Testis (tissue), 3 donors: ENCODE measurements around the gene AP3M1. TPM values are rescaled to one million over a fixed set of nuclear protein-coding genes. Genes with fewer than 3 reads are reported as not detected.

ENCODE experiments used
- DNase-seq: peaks from one replicate; pipeline ENCODE4 v3.0.0-alpha.2; 2019
- H3K27ac ChIP-seq, 2 donors: fragments of 200-600 bp; sonication (generic); one replicate each; pipeline ENCODE4 v1.5.1; 2019
- H3K27me3 ChIP-seq: fragments of 200-600 bp; sonication (generic); one replicate; pipeline ENCODE4 v1.5.1; 2019
- H3K36me3 ChIP-seq: fragments of 200-600 bp; sonication (generic); one replicate; pipeline ENCODE4 v1.5.1; 2017; ENCODE audit warnings: low read depth; ENCODE audit errors: missing control alignments
- H3K4me1 ChIP-seq: fragments of 200-600 bp; sonication (generic); one replicate; pipeline ENCODE4 v1.5.1; 2019
- H3K4me3 ChIP-seq, 2 donors: fragments of 200-600 bp; sonication (generic); one replicate each; pipeline ENCODE4 v1.5.1; 2017 to 2019
- H3K9me3 ChIP-seq: fragments of 200-600 bp; sonication (generic); one replicate; pipeline ENCODE4 v1.5.1; 2017
- POLR2A ChIP-seq: fragments of 450-650 bp; IDR thresholded peaks from one replicate; pipeline ENCODE4 v1.6.1; 2017; ENCODE audit warnings: antibody characterized with exemption, mild to moderate bottlenecking, moderate library complexity
- WGBS, 2 donors: methylation state at CpG; one replicate each; pipeline ENCODE4 v1.1.5; 2018; 5-methylcytosine and 5-hydroxymethylcytosine counted together
- intact Hi-C: fragments of 100-400 bp; cut with DNase I; formaldehyde crosslinking; loops from one replicate; pipeline ENCODE4 v1.15.1; 2023; ENCODE audit warnings: low total_unique reads
- polyA plus RNA-seq: library from polyadenylated mRNA; stranded (reverse); fragments of 350-450 nt; fragmentation: Illumina TruSeq; extraction: RNeasy Lipid Tissue Mini Kit (QIAGEN cat#74804); gene quantifications from one replicate; pipeline ENCODE4 v1.2.3, GENCODE V29; 2014; ENCODE audit warnings: low read depth, low replicate concordance; ENCODE audit not compliant: insufficient read depth
- total RNA-seq, 2 donors: library from RNA; depleted of rRNA; stranded (reverse); fragments of >200 nt; gene quantifications; one replicate each; pipeline ENCODE4 v1.2.3, GENCODE V29; 2016
- TF ChIP-seq, protein P1 (sequence below), 3 experiments: fragments of 450-650 bp in 2 of 3; fragments of 200-600 bp in 1 of 3; sonication (generic) in 1 of 3; IDR thresholded peaks; one replicate each; pipeline ENCODE4 v1.5.1; 2016 to 2019; ENCODE audit warnings: antibody characterized with exemption in 3 of 3, mild to moderate bottlenecking in 2 of 3, moderate library complexity in 1 of 3

The AP3M1 gene
- total and polyA plus RNA-seq, 3 donors from 2014 or later, result 32.0 to 44.4 (median 38.6) TPM

DNA sequence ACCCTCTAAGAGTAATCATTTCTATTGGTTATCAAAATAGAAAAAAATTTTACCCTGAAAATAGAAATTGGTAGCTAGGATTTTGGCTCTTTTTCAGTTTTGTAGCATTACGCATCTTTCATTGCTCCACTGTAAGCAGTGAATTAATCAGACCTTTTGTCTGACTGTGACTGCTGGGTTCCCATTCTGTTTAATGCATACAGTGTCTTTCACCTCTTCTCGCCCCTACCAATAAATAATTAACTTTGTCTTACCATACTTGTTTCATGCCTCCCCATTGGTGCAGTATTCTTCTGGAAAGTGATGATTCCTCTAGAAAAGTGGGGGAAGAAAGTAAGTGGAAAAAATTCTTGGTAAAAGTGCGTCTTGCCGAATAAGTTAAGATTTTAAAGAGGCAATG lies 73.2 kb downstream of the AP3M1 start:
- DNase-seq, result no peak
- intact Hi-C loops, result no loop called here
- Histone ChIP-seq H3K27ac (no peak overlapping the region), H3K36me3 (no peaks in the 10 kb centered on the region), H3K27me3 (no peaks in the 10 kb centered on the region), H3K9me3 (no peaks in the 10 kb centered on the region), H3K4me3 (no peak overlapping the region), H3K4me1 (no peaks in the 10 kb centered on the region)
- TF ChIP-seq, protein P1, sequence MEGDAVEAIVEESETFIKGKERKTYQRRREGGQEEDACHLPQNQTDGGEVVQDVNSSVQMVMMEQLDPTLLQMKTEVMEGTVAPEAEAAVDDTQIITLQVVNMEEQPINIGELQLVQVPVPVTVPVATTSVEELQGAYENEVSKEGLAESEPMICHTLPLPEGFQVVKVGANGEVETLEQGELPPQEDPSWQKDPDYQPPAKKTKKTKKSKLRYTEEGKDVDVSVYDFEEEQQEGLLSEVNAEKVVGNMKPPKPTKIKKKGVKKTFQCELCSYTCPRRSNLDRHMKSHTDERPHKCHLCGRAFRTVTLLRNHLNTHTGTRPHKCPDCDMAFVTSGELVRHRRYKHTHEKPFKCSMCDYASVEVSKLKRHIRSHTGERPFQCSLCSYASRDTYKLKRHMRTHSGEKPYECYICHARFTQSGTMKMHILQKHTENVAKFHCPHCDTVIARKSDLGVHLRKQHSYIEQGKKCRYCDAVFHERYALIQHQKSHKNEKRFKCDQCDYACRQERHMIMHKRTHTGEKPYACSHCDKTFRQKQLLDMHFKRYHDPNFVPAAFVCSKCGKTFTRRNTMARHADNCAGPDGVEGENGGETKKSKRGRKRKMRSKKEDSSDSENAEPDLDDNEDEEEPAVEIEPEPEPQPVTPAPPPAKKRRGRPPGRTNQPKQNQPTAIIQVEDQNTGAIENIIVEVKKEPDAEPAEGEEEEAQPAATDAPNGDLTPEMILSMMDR (IDR thresholded peaks at IDR 0.05), result no peak
- TF ChIP-seq POLR2A, result no peak
- 93 to 94% methylated on average over 4 of the region's 4 CpGs for WGBS, 2 donors

DNA sequence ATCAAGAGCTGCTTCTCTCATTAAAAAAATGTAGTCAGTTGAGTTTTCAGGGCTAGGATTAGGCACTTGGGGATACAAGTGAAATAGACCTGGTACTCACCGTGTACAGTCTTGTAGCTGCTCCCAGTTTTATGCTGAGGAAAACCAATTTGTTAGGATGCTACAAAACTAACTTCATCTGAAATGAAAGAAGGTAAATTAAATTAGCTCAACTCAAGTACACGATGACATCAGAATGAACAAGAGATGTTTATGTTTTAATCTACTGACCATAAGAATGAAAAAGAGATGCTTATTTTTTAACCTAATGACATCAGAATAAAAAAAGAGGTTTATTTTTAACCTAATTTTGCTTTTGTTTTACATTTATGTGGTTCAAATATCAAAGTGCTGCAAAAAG lies 73.7 kb downstream of the AP3M1 start:
- Histone ChIP-seq H3K27ac (no peak overlapping the region), H3K4me3 (no peak overlapping the region), H3K36me3 (no peaks in the 10 kb centered on the region), H3K27me3 (no peaks in the 10 kb centered on the region), H3K9me3 (no peaks in the 10 kb centered on the region), H3K4me1 (no peaks in the 10 kb centered on the region)
- no peak for DNase-seq
- 88 to 99% methylated on average over 2 of the region's 2 CpGs for WGBS, 2 donors
- intact Hi-C loops, result no loop called here
- TF ChIP-seq, protein P1 (IDR thresholded peaks at IDR 0.05), result no peak
- TF ChIP-seq POLR2A, result no peak

DNA sequence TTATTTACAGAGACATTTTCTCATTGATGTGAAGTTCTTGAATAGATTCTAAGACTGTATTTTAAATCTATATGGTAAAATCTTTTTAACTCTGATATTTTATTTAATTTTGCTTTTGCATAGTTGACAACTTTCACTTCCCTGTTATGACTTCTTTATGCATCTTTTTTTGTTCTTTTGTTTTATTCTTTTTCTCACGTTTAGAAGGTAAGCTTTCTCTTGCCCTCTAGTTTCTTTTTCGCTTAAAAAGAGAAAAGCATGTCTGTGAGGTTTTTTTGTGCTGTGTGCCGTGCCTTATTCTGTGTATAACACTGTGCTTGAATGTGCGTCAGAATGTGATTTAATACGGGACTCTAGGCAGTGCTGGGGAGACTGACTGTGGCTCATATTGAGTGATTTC lies 74.7 kb downstream of the AP3M1 start:
- no peak for TF ChIP-seq POLR2A
- TF ChIP-seq, protein P1 (IDR thresholded peaks at IDR 0.05), result no peak
- Histone ChIP-seq H3K4me3 (no peak overlapping the region), H3K27ac (no peak overlapping the region), H3K4me1 (peaks cover 7% of the 10 kb centered on the region), H3K9me3 (no peaks in the 10 kb centered on the region), H3K36me3 (no peaks in the 10 kb centered on the region), H3K27me3 (no peaks in the 10 kb centered on the region)
- no peak for DNase-seq
- WGBS, 2 donors, result 89% methylated on average over 5 of the region's 5 CpGs
- intact Hi-C loops, result no loop called here

DNA sequence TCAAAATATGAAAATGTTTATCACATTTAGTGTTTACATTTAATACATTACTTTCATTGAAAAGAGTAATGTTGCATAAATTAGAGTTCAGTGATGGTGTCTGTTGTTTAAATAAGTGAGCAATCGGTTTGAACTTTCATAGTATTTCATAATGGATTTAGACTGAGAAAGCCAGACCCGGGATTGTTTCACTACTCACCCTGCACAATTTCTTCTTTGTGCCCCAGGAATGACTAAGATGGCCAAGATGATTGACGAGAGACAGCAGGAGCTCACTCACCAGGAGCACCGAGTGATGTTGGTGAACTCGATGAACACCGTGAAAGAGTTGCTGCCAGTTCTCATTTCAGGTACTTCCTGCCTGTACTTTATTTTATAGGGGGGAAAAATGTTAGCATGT lies 78.1 kb downstream of the AP3M1 start:
- 77 to 82% methylated on average over 6 of the region's 6 CpGs for WGBS, 2 donors
- H3K27ac ChIP-seq, result peak overlapping the region in 1 of 2 donors; percentile 23
- no peak for TF ChIP-seq POLR2A
- TF ChIP-seq, protein P1 (IDR thresholded peaks at IDR 0.05), result no peak
- H3K4me3 ChIP-seq, result no peak overlapping the region
- peaks cover 7% of the 10 kb centered on the region for H3K4me1 ChIP-seq
- no peak for DNase-seq
- H3K9me3 ChIP-seq, result no peaks in the 10 kb centered on the region
- intact Hi-C loops, result no loop called here
- H3K27me3 ChIP-seq, result no peaks in the 10 kb centered on the region
- no peaks in the 10 kb centered on the region for H3K36me3 ChIP-seq

DNA sequence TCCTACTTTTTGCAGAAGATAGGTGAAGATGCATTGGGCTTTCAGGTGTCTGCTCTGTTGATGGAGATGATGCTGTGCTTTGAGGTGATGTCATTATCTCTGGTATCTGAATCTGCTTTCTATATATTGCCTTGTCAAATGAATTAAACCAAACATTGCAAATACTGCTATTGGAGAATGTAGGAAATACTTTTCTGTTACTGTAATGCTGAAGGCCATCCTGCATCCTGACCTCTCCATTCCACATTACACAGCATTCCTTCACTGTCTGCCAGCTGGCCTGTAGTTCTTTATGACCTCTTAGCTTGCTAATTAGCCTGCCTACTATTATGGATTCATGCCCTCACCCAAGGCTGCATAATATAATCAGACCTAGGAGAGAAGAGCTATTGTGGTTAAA lies 79.5 kb downstream of the AP3M1 start:
- no peak for DNase-seq
- Histone ChIP-seq H3K27me3 (no peaks in the 10 kb centered on the region), H3K36me3 (no peaks in the 10 kb centered on the region), H3K9me3 (no peaks in the 10 kb centered on the region), H3K27ac (no peak overlapping the region), H3K4me3 (no peak overlapping the region), H3K4me1 (peaks cover 7% of the 10 kb centered on the region)
- intact Hi-C loops, result no loop called here
- TF ChIP-seq POLR2A, result no peak
- TF ChIP-seq, protein P1 (IDR thresholded peaks at IDR 0.05), result no peak

Other genes with a start within 250 kb of the AP3M1 start
- gene PLAU, start 239.7 kb downstream of the AP3M1 start, total RNA-seq, result 1 to 10 TPM in 1 of 2 donors, under 1 TPM in 1; 0.87 to 1.7 TPM
- 13.6 TPM for gene PLAU, start 239.7 kb downstream of the AP3M1 start, polyA plus RNA-seq
- 100 to 1,000 TPM; 267 to 272 TPM for gene VCL, start 152.7 kb downstream of the AP3M1 start, total RNA-seq
- 106 TPM for gene VCL, start 152.7 kb downstream of the AP3M1 start, polyA plus RNA-seq
- 10 to 100 TPM; 55.3 to 61.8 TPM for gene ADK, start 393 bp upstream of the AP3M1 start, total RNA-seq
- gene ADK, start 393 bp upstream of the AP3M1 start, polyA plus RNA-seq, result 23.3 TPM